ENCODE data around the gene MUC16.

MUC16 gene

DNA sequence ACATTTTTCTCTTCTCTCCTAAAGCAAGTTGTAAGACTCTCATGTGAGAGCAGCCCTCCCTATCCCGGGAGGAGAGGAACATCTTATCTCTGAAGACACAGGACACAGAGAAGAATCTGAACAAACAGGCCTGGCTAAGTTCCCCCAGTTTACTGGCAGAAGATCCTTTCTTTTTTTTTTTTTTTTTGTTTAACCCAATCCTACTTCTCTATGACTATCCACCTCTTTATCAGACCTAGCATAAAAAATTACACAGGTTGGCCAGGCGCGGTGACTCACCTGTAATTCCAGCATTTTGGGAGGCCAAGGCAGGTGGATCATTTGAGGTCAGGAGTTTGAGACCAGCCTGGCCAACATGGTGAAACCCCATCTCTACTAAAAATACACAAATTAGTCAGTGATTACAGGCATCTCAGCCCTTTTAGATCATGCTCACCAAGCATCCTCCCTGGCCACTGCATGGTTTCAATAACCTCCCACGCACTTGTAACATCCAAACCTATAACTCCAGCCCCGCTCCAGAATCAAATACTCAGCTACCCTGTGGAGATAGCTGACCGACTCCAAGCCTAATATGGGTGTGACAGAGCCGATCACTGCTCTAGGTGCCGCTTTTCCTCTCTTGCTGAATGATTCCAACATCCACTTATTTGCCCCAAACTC lies 27.3 kb upstream of the MUC16 start:
- no peak for DNase-seq
- H3K4me1 Mint-ChIP-seq (ENCODE audit: low read depth): no peaks in the 10 kb centered on the region
- peaks cover 21% of the 10 kb centered on the region for H3K27me3 Mint-ChIP-seq
- H3K4me3 Mint-ChIP-seq: no peak overlapping the region
- H3K36me3 Mint-ChIP-seq (ENCODE audit: low read depth): no peaks in the 10 kb centered on the region
- no peak overlapping the region for H3K27ac Mint-ChIP-seq
- no peaks in the 10 kb centered on the region for H3K9me3 Mint-ChIP-seq

DNA sequence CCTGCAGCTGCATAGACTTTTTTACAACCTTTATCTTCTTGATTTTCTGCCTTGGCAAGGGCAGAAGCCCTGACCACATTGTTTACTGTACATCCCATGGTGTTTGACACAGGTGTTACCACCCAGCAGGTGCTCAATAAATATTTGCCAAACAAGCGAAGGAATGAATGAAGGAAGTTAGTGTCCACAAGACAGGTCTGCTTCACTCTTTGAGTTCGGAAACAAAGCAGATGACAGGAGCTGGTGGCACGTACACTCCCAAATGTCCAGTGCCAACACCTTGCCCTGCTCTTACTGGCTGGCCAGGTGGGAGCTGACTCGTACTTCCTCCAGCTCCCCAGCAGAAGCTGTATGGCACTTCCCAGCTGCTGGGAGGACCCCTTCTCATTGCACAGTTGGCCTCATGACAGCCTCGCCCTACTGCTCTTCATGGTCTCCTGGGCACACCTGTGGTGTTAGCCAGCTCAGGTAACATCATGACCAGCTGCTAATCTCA lies 22.0 kb upstream of the MUC16 start:
- H3K27me3 Mint-ChIP-seq: peaks cover 19% of the 10 kb centered on the region
- H3K9me3 Mint-ChIP-seq: no peaks in the 10 kb centered on the region
- no peaks in the 10 kb centered on the region for H3K36me3 Mint-ChIP-seq (ENCODE audit: low read depth)
- H3K27ac Mint-ChIP-seq: no peak overlapping the region
- DNase-seq: no peak
- H3K4me3 Mint-ChIP-seq: no peak overlapping the region
- no peaks in the 10 kb centered on the region for H3K4me1 Mint-ChIP-seq (ENCODE audit: low read depth)

DNA sequence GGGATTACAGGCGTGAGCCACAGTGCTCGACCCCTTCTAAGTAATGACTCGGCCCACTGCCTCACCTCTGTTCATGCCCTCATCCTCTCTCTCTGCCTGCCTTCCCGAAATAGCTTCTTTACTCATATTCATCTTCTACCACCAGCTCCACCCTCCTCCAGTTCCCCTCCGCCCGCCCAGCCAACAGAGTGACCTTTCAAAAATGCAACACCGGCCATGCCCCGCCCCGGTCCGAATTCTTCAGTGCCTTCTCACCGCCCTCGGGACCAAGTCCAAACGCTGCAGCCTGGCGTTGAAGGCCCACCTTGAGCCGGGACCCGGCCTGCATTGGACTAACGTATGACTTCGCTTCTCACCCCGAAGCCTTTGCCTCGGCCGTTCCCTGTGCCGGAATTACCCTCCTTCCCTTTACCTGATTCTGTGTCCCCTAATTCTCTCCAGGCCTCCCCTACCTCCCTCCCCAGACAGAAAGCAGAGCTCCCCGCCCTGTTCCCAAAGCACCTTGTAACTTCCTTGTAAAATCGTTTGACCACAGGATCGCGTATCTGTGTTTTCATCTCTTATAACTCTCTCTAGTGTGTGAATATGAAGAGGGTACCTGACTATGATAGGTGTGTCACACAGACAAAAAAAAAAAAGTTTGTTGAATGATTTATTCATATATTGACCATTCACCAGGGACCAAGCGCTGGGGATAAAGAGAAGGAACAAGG lies 8.1 kb upstream of the MUC16 start:
- no peak for DNase-seq
- Mint-ChIP-seq H3K4me3 (no peak overlapping the region), H3K27ac (no peak overlapping the region), H3K36me3 (ENCODE audit: low read depth) (no peaks in the 10 kb centered on the region), H3K27me3 (peaks cover 10% of the 10 kb centered on the region), H3K4me1 (ENCODE audit: low read depth) (no peaks in the 10 kb centered on the region), H3K9me3 (no peaks in the 10 kb centered on the region)

DNA sequence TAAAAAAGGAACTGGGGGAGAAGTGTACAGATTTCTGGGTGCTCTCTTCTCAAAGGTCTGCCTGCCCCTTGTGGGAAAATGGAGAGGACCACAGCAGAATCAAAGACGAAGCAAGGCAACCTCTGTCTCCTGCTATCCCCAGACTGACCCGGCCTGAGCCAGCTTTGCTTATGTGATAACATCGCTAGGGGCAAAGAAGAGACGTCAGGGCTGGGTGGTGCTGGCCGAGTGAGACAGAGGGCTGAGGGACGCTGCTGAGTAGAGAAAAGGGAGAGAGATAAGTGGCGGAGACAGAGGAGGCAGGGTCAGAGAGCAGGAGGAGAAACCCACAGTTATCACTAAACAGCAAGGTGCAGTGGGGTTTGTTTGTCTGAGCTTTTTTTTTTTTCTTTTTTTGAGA lies 4.6 kb upstream of the MUC16 start:
- Mint-ChIP-seq H3K27me3 (peaks cover 12% of the 10 kb centered on the region), H3K9me3 (no peaks in the 10 kb centered on the region), H3K4me1 (ENCODE audit: low read depth) (no peaks in the 10 kb centered on the region), H3K4me3 (no peak overlapping the region), H3K36me3 (ENCODE audit: low read depth) (no peaks in the 10 kb centered on the region), H3K27ac (no peak overlapping the region)
- DNase-seq: no peak

DNA sequence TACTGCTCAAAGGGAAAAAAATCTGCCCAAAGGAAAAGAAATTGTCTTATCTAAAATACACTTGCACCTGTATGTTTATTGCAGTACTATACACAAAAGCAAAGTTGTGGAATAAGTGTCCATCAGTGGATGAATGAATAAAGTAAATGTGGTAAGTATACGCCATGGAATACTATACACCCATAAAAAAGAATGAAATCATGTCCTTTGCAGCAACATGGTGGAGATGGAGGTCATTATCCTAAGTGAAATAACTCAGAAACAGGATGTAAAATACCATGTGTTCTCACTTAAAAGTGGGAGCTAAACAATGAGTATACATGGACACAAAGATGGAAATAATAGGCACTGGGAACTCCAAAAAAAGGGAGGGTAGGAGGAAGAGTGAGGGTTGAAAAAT lies 3.8 kb upstream of the MUC16 start:
- no peaks in the 10 kb centered on the region for H3K36me3 Mint-ChIP-seq (ENCODE audit: low read depth)
- no peaks in the 10 kb centered on the region for H3K9me3 Mint-ChIP-seq
- H3K27me3 Mint-ChIP-seq: peaks cover 18% of the 10 kb centered on the region
- no peak overlapping the region for H3K4me3 Mint-ChIP-seq
- no peak overlapping the region for H3K27ac Mint-ChIP-seq
- no peak for DNase-seq
- H3K4me1 Mint-ChIP-seq (ENCODE audit: low read depth): no peaks in the 10 kb centered on the region

DNA sequence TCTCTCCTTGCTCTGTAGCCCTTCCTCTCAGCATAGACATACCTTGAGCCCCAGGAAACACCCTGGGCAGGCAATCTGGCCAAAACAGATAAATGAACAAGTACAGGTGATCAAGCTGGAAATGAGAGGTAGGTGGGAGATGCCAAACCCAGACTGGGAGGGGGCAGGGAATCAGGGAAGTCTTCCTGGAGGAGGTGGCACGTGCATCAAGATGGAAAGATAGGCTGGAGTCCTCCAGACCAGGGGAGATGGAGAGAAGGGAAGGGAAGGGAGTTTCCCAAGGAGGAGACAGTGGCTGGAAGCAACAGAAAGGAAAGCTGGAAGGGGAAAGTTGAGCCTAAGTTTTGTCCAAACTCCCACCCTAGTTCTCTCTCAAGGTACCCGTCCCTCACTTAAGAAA lies 1.7 kb upstream of the MUC16 start:
- Mint-ChIP-seq H3K9me3 (no peaks in the 10 kb centered on the region), H3K27me3 (peaks cover 18% of the 10 kb centered on the region), H3K27ac (no peak overlapping the region), H3K4me3 (no peak overlapping the region), H3K36me3 (ENCODE audit: low read depth) (no peaks in the 10 kb centered on the region), H3K4me1 (ENCODE audit: low read depth) (no peaks in the 10 kb centered on the region)
- no peak for DNase-seq

DNA sequence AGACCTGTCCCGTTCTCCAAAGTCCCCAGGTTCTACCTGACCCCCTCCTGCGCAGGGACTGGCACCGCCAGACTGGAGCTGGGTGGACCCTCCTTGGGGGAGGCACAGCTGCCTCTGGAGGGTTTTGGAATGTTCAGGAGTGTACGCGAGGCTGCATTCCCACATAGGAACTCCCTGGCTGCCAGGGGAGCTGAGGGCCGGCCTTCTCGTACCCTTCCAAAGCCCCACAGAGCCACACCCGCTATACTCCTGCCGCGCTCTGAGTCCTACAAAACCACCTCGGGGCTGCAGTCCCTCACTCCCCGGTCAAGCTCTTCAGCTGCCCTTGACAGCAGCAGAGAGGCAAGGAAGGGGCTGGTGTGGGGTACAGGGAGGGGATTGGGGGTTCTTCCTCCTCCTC lies 484 bp upstream of the MUC16 start:
- no peak for DNase-seq
- Mint-ChIP-seq H3K9me3 (no peaks in the 10 kb centered on the region), H3K4me1 (ENCODE audit: low read depth) (no peaks in the 10 kb centered on the region), H3K27me3 (peaks cover 18% of the 10 kb centered on the region), H3K27ac (no peak overlapping the region), H3K36me3 (ENCODE audit: low read depth) (no peaks in the 10 kb centered on the region), H3K4me3 (no peak overlapping the region)

DNA sequence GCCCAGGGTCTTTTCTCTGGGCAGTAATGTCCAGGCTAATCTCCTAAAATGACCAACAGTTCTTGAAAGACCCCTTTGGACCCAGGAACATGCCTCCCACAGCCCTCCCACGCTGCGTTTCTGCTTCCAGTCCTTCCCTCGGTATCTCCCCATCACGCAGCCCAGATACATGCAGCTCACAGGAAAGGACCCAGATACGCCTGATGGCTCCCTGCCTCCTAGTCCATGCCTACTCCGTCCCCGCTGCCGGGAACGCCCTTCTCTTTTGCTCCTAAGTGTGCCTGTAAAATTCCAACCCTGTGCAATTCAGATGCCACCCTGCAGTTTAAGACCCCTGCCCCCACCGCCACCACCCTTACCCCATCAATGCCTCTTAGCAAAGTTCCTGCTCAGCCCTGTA lies 778 bp downstream of the MUC16 start:
- Mint-ChIP-seq H3K4me3 (no peak overlapping the region), H3K36me3 (ENCODE audit: low read depth) (no peaks in the 10 kb centered on the region), H3K4me1 (ENCODE audit: low read depth) (no peaks in the 10 kb centered on the region), H3K9me3 (no peaks in the 10 kb centered on the region), H3K27me3 (peaks cover 16% of the 10 kb centered on the region), H3K27ac (no peak overlapping the region)
- no peak for DNase-seq

DNA sequence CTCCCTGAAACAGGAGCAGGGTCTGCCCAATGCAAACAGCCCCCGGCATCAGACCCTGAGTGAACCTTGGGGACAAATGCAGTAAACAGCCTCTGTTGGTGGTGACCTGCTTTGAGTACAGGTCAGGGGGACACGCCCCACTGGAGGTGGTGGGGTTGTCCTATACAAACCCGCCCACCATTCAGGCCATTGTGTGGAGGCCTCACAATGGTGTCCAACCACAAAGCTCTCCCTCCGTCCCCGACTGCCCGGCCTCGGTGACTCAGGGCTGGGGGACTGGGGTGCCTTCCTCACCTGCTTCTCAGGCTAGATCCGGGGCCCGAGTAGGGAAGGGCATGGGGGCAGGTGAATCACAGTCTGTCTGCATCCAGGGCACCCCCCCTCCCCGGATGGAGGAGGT lies 1.5 kb downstream of the MUC16 start:
- no peak for DNase-seq
- Mint-ChIP-seq H3K4me3 (no peak overlapping the region), H3K27me3 (peaks cover 16% of the 10 kb centered on the region), H3K36me3 (ENCODE audit: low read depth) (no peaks in the 10 kb centered on the region), H3K4me1 (ENCODE audit: low read depth) (no peaks in the 10 kb centered on the region), H3K9me3 (no peaks in the 10 kb centered on the region), H3K27ac (no peak overlapping the region)

DNA sequence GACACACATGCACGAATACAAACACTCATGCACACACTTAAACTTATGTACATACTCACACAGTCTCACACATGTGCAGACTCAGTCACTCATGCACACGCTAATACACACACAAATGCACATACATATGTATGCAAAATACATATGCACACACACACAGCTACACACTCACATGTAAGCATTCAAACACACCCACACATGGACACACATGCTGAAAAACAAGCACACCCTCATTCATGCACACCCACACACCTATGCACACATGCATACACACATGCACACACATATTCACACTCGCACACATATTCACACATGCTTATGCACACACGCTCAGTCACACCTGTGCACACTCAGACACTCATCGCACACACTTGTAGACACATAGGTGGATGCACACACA lies 9.3 kb downstream of the MUC16 start:
- Mint-ChIP-seq H3K4me1 (ENCODE audit: low read depth) (no peaks in the 10 kb centered on the region), H3K4me3 (no peak overlapping the region), H3K27ac (no peak overlapping the region), H3K36me3 (ENCODE audit: low read depth) (no peaks in the 10 kb centered on the region), H3K27me3 (peaks cover 31% of the 10 kb centered on the region), H3K9me3 (no peaks in the 10 kb centered on the region)
- DNase-seq: no peak

DNA sequence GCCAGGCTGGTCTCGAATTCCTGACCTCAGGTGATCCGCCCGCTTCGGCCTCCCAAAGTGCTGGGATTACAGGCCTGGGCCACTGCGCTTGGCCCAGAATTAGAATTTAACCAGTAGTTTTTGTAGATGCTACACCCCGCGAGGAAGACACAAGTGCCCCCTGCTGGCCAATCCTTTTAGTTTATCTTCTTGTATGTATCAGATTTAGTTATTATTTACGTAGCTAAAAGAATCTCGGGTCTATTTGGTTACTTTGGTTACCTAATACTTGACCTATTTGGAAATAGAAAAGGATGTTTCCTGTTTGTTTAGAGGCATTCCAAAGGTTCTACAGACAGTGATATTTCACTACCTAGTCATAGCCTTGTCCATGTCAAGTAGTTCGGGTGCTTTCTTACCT lies 22.0 kb downstream of the MUC16 start:
- Mint-ChIP-seq H3K27ac (no peak overlapping the region), H3K36me3 (ENCODE audit: low read depth) (no peaks in the 10 kb centered on the region), H3K4me3 (no peak overlapping the region), H3K27me3 (no peaks in the 10 kb centered on the region), H3K4me1 (ENCODE audit: low read depth) (no peaks in the 10 kb centered on the region), H3K9me3 (no peaks in the 10 kb centered on the region)
- no peak for DNase-seq

DNA sequence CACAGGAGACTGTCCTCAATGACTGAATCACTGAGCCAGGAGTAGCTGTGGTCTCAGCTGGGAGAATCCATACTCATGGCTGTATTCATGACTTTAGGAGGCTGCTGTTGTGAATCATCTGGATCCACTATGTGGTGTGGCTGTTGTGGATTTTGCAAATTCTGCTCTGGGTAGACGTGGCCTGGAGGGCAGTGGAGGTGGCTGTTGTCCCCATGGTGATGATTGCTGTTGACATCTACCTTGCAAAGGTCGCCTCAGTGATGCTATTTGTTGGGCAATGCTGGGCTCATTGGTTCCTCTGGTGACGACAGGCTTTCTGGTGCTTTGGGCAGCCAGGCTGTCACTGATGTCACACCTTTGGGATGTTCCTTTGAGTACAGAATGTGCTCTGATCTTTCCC lies 23.9 kb downstream of the MUC16 start:
- Mint-ChIP-seq H3K27ac (no peak overlapping the region), H3K36me3 (ENCODE audit: low read depth) (no peaks in the 10 kb centered on the region), H3K27me3 (no peaks in the 10 kb centered on the region), H3K9me3 (no peaks in the 10 kb centered on the region), H3K4me1 (ENCODE audit: low read depth) (no peaks in the 10 kb centered on the region), H3K4me3 (no peak overlapping the region)
- DNase-seq: no peak

DNA sequence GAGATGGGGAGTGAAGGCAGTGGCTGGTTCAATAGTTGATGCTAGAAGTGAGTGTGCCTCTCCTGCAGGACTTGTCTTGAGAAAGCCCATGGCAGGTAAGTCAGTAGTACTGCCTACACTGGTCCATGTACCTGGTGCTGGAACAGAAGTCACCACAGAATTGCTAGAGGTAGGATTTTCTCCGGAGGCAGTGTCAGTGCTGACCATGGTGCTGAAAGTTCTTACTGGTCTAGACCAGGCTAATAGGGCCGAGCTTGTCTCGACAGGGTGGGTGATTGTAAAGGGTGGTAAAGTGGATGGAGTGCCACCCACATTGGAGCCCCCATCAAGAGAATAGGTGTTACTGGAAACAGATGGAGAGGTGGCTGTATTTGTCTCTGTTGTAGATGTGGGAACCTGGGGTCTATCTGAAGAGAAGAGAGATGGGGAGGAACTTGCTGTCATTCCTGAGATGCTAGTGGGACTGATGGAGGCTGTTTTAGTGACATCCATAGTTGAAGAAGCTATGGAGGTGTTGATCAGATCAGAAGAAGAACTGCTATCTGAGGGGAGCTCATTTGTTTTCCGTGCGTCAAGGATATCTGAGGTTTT lies 36.6 kb downstream of the MUC16 start:
- Mint-ChIP-seq H3K36me3 (ENCODE audit: low read depth) (no peaks in the 10 kb centered on the region), H3K27ac (no peak overlapping the region), H3K4me1 (ENCODE audit: low read depth) (no peaks in the 10 kb centered on the region), H3K4me3 (no peak overlapping the region), H3K9me3 (peaks cover 15% of the 10 kb centered on the region), H3K27me3 (peaks cover 24% of the 10 kb centered on the region)
- no peak for DNase-seq

DNA sequence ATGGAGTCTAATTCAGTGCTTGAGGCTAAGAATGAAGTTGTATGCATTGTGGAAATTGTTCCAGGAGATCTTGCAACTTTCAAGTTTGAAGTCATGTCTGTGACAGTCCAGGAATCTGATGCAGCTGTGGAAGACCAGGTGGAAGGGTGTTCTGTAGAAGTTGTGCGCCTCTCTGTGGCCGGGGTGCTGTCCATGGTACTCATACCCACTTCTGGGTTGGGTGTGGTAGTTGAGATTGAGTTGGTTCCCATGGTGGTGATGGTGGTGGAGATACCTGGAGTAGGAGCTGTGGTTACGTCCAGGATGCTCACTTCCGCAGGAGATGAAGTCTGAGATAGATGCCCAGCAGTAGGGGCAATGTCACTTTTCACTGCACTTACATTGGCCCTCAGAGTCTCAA lies 44.3 kb downstream of the MUC16 start:
- Mint-ChIP-seq H3K9me3 (no peaks in the 10 kb centered on the region), H3K27ac (no peak overlapping the region), H3K36me3 (ENCODE audit: low read depth) (no peaks in the 10 kb centered on the region), H3K4me1 (ENCODE audit: low read depth) (no peaks in the 10 kb centered on the region), H3K27me3 (peaks cover 36% of the 10 kb centered on the region), H3K4me3 (no peak overlapping the region)
- no peak for DNase-seq

All from activated T-cell treated with anti-CD3 and anti-CD28 coated beads, Interleukin-2, amount 50 U/mL, for 24 hours (primary cell).